ENCODE measurements around the gene CIRBP.

Gene CIRBP

DNA sequence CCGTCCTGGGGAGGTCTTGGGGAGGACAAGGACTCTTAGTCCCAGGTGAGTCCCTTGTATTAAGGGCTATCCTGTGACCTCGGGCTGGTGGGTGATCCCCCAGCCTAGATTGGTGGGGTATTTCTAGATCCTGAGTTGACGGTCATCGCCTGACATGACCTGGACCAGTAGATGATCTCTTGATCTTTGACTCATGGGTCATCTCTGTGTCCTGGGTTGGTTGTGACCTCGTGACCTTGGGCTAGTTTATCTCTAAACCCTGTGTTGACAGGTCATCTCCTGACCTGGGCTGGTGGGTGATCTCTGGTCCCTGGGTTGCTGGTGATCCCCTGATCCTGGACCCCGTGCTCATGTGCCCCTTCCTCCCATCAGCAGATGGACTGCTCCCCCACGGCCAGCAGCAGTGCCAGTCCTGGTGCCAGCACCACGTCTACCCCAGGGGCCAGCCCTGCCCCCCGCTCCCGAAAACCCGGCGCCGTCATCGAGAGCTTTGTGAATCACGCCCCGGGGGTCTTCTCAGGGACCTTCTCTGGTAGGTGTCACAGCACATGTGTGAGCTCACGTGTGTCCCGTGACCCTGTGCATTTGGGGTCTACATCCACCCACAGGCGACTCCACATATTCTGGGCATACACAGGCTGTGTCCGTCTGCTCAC is 14.5 kb upstream of the CIRBP start:
- no peak for DNase-seq (ENCODE audit: low read depth in 4 of 4, low spot score in 1 of 4)

DNA sequence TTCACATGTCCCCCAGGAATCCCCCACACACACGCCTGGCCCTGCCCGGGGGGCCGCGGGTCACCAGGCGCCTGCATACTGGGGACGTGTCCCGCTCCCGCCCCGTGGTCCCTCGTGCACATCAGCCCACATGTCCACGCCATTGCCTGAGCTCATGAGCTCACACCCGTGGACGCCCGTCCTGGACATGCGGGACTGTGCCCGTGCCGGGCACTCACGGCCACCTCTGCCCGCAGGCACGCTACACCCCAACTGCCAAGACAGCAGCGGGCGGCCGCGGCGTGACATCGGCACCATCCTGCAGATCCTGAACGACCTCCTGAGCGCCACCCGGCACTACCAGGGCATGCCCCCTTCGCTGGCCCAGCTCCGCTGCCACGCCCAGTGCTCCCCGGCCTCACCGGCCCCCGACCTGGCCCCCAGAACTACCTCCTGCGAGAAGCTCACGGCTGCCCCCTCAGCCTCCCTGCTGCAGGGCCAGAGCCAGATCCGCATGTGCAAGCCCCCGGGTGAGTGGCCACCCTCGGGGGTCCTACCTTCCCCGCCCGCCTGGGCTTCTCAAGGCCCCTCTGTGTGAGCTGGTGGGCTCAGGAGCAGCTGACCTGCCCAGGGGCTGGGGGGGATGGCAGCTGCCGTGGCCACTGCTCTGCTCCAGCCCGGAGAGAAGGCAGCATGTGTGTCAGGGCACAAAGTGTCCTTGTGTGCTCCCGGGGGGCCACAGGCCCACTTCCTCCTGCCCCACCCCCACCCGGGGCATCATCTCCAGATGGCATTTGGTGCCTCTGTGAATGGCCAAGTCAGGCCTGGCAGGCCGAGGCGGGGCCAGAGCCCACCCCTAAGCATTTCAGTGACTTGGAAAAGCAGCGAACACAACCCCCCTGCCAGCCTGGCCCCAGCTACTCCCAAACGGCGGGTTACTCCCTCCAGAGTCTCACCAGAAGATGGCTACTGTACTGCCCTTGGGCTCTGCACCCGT is 13.7 kb upstream of the CIRBP start:
- no peak for DNase-seq (ENCODE audit: low read depth in 4 of 4, low spot score in 1 of 4)

DNA sequence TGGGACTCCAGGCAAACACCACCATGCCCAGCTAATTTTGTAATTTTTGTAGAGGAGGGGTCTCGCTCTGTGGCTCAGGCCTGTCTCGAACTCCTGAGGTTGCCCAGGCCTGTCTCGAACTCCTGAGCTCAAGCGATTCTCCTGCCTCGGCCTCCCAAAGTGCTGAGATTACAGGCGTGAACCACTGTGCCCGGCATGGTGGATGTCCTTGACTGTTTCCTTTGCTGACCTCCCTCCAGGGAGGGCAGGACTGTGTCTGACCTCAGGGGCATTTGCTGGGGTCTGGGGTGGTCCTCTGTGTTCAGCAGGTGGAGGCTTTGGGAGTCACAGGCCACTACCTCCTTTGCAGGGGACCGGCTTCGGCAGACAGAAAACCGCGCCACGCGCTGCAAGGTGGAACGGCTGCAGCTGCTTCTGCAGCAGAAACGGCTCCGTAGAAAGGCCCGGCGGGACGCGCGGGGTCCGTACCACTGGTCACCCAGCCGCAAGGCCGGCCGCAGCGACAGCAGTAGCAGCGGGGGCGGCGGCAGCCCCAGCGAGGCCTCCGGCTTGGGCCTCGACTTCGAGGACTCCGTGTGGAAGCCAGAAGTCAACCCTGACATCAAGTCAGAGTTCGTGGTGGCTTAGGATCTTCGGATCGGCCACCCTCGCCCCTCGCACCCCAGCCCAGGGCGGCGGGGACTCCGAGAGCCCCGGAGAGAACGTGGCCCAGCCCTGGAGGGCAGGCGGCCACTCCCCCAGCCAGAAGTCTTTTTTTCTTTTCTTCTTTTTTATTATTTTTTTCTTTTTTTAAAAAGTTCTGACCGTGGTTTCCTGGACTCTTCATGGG is 12.3 kb upstream of the CIRBP start:
- no peak for DNase-seq (ENCODE audit: low read depth in 4 of 4, low spot score in 1 of 4)

DNA sequence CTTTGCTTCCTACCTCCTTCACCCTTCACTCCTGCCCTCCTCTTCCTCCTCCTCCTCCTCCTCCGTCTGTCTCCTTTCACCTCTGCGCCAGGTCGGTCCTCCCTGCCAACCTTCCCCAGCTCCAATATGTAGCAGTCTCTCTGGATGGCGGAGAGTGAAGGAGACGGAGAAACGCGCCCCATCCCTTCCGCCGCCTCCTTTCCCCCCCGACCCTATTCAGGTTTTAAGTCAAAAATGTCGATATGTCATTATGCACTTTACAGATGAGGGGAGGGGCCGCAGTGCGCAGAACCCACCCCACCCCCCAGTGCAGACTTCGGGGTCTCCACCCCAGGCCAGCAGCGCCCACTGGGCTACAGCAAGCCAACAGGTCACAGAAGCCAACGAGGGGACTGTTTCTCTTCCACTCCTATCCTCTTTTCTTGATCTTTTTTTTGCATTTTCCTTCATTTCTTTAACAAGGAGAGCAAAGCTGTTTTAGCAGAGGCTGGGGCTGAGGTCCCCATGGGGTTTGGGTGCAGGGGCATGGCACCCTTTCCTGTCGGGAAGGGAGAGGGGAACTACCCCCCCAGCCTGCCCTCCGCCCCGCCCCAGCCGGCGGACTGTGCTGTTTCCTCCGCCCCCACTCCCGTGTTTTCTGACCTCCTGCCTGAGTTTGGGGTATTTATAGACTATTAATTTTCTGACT is 11.5 kb upstream of the CIRBP start:
- DNase-seq (ENCODE audit: low read depth in 4 of 4, low spot score in 1 of 4) = no peak

DNA sequence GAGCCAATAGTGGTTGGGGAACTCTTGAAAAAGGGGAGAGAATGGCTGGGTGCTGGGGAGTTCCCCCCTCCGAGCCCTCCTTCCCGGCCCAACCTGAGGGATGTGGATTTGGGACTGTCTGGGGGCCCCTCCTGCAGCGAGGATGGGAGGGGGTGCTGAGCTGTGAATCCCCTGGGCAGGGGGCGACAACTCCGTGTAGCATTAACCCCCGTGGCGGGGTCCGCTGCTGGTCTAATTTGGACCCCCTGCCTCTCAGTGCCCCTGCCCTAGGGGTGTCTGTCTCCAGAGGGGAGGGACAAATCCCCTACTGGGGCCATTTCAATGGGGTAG is 11.0 kb upstream of the CIRBP start:
- DNase-seq (ENCODE audit: low read depth in 4 of 4, low spot score in 1 of 4) = no peak

DNA sequence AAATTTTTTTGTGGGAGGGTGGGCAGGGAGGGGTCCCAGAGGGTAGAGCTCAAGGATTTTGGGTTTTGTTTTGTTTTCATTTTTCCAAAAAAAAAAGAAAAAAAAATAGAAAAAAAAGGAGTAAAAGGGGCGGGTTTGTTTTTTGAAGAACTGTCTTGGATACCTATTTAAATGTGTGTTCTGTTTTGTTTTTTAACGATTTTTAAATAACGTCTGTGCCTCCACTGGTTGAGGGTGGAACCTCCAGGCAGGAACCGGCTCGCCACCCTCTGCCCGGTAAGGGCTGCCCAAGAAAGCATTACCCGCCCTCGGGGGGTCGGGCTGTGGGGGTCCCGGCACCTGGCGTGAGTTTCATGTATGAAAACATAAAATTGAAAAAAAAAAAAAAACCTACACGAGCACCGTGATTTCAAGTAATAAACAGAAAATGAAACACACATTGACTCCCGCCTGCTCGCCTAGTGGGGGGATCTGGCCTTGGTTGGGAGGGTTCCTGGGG is 10.4 kb upstream of the CIRBP start:
- no peak for DNase-seq (ENCODE audit: low read depth in 4 of 4, low spot score in 1 of 4)

DNA sequence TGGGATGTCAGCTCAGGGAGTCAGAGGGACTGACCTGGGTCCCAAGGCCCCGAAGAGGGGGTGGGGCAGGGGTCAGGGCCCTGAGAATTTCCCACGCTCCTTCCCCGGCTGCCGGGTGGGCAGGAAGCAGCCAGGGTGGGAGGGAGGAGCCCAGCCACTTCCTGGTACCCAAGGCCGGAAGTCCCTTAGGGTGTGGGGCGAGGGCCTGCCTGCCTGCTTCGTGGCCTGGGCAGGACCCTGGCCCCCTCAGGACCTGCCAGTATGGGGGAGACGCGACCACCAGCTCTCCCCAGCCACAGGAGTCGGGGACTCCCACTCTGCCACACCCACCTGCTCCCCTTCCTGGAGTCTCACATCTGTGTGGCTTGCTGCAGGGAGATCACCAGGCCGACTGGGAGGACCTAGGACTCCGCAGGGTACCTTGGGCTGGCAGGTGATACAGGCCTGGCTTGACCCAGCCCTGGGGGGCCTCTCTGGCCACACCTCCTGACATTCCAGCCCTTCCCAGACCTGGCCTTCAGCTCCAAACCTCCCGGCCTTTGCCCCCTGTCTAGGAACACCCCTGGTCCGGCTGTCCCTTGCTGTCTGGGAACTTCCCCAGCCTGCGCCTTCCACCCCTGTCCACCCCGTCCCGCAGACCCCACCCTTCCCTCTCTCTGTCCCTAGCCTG is 9.8 kb upstream of the CIRBP start:
- DNase-seq (ENCODE audit: low read depth in 4 of 4, low spot score in 1 of 4) = peak in 1 of 4 experiments; percentile 66

DNA sequence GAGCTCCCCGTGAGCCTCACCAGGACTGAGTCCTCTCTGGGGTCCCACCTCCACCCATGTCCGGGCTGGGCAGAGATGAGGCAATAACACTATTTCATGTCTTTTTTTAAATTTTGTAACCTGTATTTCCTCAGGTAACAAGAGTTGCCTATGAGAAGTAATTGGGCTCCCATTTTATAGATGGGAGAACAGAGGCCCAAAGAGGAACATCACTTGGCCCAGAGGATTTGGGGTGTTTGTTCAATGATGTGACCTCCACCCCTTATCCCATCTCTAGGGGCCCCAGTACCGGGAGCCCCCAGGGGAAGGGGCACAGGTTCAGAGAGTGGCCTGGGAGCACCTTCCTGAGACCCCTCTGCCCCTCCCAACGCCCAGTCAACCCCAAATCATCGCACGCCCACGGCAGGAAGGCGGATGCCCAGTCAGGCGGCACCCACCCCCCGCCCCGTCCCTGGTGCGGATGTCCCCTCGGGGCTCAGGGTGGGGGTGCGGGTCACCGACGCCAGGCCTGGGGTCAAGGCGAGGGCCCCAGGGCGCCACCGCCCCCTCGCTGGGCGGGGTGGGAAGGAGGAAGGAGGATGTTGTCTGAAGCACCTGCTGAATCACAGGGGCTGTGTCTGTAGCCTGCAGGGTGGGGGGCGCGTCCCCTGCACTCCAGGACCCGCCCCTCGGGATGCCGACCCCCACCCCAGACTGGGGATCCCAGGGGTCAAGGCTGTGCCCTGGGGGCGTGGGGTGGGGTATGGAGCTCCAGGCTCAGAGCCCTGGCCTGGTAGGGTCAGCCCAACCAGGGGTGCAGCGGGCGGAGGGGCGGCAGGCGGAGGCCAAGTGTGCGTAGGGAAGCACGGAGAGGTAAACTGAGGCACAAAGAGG is 9.0 kb upstream of the CIRBP start:
- DNase-seq (ENCODE audit: low read depth in 4 of 4, low spot score in 1 of 4) = peak in 1 of 4 experiments; percentile 47

DNA sequence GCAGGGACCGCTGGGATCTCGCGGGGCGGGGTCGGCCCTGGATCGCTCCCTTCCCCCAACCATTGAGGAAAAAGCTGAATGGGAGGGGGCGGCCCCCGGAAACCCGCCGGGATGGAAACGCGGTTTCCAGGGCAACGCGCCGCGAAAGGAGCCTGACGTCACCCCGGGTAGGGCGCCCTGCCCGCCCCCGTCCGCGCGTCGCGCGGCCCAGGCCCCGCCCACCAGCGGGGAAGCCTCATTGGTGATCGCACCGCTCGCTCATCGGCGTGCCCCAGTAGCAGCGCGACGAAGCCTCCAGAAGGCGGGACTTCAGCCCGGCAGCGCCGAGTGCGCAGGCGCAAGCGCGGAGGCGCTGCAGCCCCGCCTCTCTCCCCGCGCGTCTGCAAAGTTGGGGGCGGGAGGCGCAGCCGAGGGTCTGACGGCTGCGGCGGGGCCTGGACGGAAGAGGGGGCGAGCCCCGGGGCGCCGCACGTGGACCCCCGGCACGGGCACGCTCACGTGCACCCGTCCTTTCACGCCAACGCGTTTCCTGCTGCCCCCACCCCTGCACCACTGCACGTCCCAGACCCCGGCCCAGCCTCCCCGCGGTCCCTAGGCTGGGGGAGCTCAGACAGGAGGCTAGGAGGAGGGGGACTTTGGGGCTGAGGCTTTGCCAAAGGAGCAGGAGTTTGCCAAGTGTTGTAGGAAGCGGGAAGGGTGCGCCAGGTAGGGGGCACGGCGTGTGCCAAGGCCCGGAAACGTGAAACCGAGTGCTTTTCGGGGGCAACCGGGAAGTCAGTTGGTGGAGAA is 8.2 kb upstream of the CIRBP start:
- peak; percentile 91 to 96 (median 94) for DNase-seq (ENCODE audit: low read depth in 4 of 4, low spot score in 1 of 4)

DNA sequence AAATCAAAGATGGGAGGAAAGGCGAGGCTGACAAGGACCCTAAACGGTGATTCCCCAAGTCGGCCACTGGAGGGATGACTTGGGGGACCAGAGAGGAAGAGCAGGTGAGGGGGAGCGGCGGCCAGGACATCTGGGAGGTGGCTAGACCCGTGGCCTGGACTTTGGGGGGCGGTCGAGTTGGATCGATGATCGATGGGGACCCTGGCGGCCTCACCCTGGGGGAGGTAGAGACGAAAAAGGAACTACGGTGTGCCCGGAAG is 7.7 kb upstream of the CIRBP start:
- no peak for DNase-seq (ENCODE audit: low read depth in 4 of 4, low spot score in 1 of 4)

DNA sequence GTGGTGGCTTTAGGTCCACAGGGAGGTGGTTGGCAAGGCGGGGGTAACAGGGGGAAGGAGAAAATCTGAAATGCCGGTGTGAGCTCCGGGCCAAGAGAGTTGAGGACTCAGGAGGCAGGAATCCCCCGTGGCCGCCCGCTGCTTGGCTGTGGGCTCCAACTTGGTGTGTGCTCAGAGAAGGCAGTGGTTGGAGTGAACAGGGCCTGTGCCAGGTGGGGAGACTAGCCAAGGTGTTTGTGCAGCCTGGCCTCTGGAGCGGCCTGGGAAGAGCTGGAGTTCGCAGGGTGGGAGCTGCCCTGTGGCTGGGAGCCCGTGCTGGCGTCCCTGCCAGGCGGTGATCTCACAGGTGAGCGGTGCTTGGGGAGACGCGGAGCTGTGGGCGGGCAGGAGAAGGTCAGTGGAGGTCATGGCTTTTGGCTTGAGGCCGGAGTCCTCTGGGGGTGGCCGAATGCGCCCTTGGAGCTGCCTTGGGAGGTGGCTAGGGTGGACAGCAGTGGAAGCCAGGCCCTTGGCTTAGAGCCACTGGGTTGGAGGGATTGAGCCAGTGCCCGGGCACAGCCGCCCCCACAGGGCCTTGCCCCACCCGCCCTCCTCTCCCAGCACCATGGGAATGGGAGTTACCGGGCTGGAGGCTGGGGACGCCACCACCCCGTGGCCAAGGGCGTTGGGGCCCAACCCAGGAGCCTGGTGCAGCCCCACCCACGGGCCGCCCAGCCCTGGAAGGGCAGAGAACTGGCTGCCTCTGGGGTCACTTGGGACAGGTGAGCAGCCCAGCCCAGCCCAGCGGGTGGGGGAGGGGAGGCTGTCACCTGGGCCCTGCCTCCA is 7.1 kb upstream of the CIRBP start:
- DNase-seq (ENCODE audit: low read depth in 4 of 4, low spot score in 1 of 4) = no peak

DNA sequence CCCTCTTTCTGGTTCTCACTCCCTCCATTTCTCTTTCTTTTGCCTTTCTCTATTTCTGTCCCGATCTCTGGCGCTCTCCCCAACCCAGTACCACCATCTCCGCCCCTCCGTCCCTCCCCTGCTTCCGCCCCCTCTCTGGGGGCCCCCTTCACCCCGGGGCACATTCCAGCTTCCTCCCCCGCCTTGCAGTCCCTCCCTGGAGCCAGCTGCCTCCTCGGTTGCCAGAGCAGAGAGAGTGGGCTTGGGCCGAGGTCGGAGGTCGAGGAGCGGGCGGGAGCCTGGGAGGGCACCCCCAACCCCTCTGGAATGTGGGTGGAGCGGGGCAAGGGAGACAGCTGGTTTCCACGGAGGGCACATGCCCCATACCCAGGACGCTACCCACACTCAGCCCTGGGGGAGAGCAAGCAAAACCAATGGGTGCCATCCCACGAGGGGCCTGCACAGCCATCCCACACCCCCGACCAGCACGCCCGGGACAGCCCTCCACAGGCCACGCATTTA is 6.5 kb upstream of the CIRBP start:
- no peak for DNase-seq (ENCODE audit: low read depth in 4 of 4, low spot score in 1 of 4)

DNA sequence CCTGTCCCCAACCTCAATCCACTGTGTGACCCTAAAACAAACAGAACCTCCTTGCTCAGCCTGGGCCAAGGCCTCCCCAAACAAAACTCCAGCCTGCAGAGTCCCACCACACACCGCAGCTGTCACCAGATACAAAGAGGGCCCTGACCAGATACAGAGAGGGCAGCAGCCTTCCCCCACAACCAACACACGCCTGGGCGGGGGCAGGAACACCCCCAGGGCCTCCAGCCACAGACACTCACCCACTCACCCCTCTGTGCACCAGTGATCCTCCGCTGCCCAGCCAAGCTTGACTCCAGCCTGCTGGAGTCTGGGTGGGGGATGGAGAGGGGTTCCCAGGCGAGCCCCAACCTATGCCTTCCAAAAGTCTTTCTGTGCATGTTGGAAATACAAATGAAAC is 5.9 kb upstream of the CIRBP start:
- DNase-seq (ENCODE audit: low read depth in 4 of 4, low spot score in 1 of 4) = no peak

DNA sequence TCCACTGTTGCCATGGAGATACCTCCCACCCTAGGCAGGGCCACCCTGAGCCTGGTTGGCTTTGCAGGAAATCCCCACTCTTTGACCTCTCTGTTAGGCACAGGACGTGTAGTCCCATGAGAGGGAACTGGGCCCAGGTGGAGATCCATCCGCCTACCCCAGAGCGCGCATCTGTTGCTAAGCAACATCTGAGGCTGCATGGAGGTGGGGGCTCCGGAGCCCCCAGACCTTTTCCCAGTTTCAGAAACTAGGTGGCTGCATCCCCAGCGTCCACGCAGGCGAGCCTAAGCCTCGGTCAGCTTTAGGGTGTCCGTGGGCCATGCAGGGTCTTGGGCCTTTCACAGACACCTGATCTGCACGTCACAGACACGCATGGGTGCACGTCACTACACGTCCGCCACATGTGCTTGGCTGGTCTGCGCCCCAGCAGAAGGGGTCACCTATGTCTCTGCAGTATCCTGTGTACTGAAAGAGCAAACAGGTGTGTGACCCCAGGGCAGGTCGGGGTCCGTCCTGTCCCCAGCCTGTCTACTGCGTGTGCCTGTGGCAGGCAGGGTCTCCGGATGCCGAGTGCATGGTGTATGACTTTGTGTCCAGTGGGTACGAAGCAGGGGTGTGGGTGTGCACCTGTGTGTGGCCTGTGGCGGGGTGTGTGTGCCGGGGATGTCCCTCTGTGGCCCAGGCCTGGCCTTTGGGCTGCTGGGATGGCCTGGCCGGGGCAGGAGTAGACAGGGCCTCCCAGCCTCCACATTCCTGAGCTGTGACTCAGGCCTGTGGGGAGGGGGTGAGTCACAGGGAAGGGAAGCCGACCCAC is 4.1 kb upstream of the CIRBP start:
- no peak for DNase-seq (ENCODE audit: low read depth in 4 of 4, low spot score in 1 of 4)

DNA sequence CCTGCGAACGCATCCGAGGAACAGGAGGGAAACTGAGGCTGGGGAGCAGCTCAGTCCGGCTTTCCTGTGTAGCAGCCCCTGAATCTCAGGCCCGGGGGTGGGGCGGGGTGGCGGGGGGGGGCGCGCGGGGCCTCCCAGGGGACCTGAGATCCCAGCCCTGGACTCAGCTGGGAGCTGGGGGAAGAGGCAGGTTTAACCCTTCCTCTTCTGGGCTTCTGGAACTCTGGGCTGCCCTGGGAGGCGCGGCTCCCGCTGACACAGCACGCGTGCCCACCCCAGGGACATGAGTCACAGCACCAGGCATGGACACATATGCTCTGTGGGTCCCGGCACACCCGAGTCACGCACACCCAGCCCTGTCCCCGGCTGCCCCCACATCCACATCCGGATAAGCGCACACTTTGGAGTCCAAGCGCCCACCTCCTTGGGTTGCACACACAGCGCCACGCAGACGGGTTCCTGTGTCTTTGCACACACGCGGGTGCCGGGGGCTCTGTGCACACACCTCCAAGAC is 3.5 kb upstream of the CIRBP start:
- peak in 1 of 4 experiments; percentile 32 for DNase-seq (ENCODE audit: low read depth in 4 of 4, low spot score in 1 of 4)

DNA sequence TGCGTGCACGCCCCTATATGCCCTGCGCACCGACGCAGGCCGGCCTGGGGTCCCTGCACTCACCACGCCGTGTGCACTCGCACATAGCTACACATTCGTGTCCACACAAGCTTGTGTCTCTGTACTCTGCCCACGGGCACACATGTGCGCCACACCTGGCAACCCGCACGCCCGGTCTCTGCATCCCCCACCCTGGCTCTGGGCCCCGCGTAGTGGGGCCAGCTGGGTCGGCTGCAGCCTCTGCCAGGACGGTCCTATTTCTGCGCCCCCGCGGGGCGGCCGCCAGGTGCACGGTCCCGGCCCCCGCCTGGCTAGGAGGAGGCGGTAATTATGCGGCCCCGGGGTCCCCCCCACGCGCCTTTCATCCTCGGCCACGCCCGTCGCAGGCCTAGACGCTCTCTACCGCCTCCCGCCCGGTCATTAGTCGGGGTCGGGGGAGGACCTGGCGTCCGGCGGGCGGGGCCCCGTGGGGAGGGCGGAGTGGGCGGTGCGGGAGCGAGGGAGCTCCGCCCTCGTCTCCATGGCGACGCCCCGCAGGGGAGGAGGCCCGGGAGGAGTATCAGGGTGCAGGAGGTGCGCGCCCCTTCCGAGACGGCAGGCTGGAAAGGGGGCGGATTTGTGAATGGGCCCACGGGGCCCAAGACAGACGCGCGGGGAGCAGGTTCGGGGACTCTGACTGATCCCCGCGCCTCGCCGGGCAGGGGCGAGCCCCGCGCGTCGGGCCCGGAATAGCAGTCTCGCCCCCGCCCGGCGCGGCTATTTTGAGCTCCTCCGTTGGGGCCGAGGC is 2.8 kb upstream of the CIRBP start:
- DNase-seq (ENCODE audit: low read depth in 4 of 4, low spot score in 1 of 4) = peak in 2 of 4 experiments; percentile 70 to 77
